OCI-LY1 (cell line): ENCODE measurements around the gene PSMD2.
A peak's percentile ranks its signal among the peaks of the same experiment; 100 is the strongest.

Experiments used
- H2AFZ ChIP-seq: fragments of 200-600 bp; sonication (generic), shearing (Covaris generic); 2 replicates; pipeline ENCODE4 v1.6.0; 2014; ENCODE audit warnings: antibody characterized with exemption, mild to moderate bottlenecking, low read length
- H3F3A ChIP-seq: fragments of 200-600 bp; sonication (generic), shearing (Covaris generic); 2 replicates; pipeline ENCODE4 v1.6.0; 2014; ENCODE audit warnings: mild to moderate bottlenecking, antibody characterized with exemption, low read length, moderate library complexity; ENCODE audit not compliant: insufficient read depth
- H3K27ac ChIP-seq: fragments of 200-600 bp; sonication (generic); 2 replicates; pipeline ENCODE4 v1.5.1; 2014; ENCODE audit warnings: low read length, mixed run types, mild to moderate bottlenecking, low read depth; ENCODE audit not compliant: poor library complexity, severe bottlenecking
- H3K27me3 ChIP-seq: fragments of 200-600 bp; sonication (generic); 2 replicates; pipeline ENCODE4 v1.6.0; 2014; ENCODE audit warnings: antibody characterized with exemption, mild to moderate bottlenecking, low read length, moderate library complexity; ENCODE audit not compliant: insufficient read depth
- H3K36me3 ChIP-seq: fragments of 200-600 bp; sonication (generic); 2 replicates; pipeline ENCODE4 v1.6.1; 2014; ENCODE audit warnings: mild to moderate bottlenecking, antibody characterized with exemption, low read length, moderate library complexity, mixed read lengths; ENCODE audit not compliant: insufficient read depth
- H3K4me1 ChIP-seq: fragments of 200-600 bp; sonication (generic); 2 replicates; pipeline ENCODE4 v1.5.1; 2014; ENCODE audit warnings: mild to moderate bottlenecking, low read length, moderate library complexity; ENCODE audit not compliant: insufficient read depth, severe bottlenecking
- H3K4me2 ChIP-seq: fragments of 200-600 bp; sonication (generic), shearing (Covaris generic); 2 replicates; pipeline ENCODE4 v1.6.1; 2014; ENCODE audit warnings: low read length
- H3K4me3 ChIP-seq: fragments of 200-600 bp; sonication (generic); 2 replicates; pipeline ENCODE4 v1.5.1; 2014; ENCODE audit warnings: low read length, low read depth, mild to moderate bottlenecking, mixed read lengths; ENCODE audit not compliant: poor library complexity, severe bottlenecking
- H3K79me2 ChIP-seq: fragments of 200-600 bp; shearing (Covaris generic); 2 replicates; pipeline ENCODE4 v1.6.1; 2016; ENCODE audit warnings: mixed run types, low read length, mixed read lengths; ENCODE audit not compliant: insufficient read depth
- H3K9ac ChIP-seq: fragments of 200-600 bp; sonication (generic), shearing (Covaris generic); 2 replicates; pipeline ENCODE4 v1.6.1; 2014; ENCODE audit warnings: mild to moderate bottlenecking, low read length, mixed read lengths
- H3K9me2 ChIP-seq: fragments of 200-600 bp; sonication (generic), shearing (Covaris generic); 2 replicates; pipeline ENCODE4 v1.6.1; 2014; ENCODE audit warnings: low read depth, mild to moderate bottlenecking, low read length, mixed read lengths
- H3K9me3 ChIP-seq: fragments of 200-600 bp; shearing (Covaris generic); 2 replicates; pipeline ENCODE4 v1.6.1; 2014; ENCODE audit warnings: low read length, mixed read lengths
- H4K20me1 ChIP-seq: fragments of 200-600 bp; sonication (generic), shearing (Covaris generic); 2 replicates; pipeline ENCODE4 v1.6.0; 2016; ENCODE audit warnings: mild to moderate bottlenecking, low read length; ENCODE audit not compliant: insufficient read depth
- CTCF ChIP-seq: fragments of 200-600 bp; sonication (generic), shearing (Covaris generic); IDR thresholded peaks from 2 replicates; pipeline ENCODE4 v1.5.1; 2017; ENCODE audit warnings: mild to moderate bottlenecking, antibody characterized with exemption, low read length, moderate library complexity, mixed read lengths
- EZH2 ChIP-seq: fragments of 200-600 bp; sonication (generic), shearing (Covaris generic); IDR thresholded peaks from 2 replicates; pipeline ENCODE4 v1.8.0; 2017; ENCODE audit warnings: borderline replicate concordance, mixed run types, mild to moderate bottlenecking, antibody characterized with exemption, low read length, moderate library complexity, mixed read lengths

PSMD2 gene

DNA sequence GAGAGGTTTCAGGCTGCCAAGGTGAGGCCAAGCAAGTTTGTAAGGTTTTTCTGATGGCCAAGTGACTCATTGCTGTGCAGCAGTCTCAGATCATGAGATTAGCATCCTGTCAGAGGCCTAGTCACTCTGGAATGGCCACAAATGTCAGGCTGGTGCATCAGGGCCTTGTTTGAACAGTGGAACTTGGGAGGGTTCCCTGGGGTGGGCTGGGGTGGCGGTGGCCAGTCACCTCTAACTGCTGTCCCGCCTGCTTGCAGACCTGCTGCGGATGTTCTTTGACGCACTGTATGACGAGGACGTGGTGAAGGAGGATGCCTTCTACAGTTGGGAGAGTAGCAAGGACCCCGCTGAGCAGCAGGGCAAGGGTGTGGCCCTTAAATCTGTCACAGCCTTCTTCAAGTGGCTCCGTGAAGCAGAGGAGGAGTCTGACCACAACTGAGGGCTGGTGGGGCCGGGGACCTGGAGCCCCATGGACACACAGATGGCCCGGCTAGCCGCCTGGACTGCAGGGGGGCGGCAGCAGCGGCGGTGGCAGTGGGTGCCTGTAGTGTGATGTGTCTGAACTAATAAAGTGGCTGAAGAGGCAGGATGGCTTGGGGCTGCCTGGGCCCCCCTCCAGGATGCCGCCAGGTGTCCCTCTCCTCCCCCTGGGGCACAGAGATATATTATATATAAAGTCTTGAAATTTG lies 35.6 kb downstream of the PSMD2 start:
- Histone ChIP-seq H3K79me2 (no peaks in the 10 kb centered on the region), H3F3A (peaks cover 19% of the 10 kb centered on the region; the same call in 1 of the 2 replicates), H3K4me3 (no peak overlapping the region), H3K4me2 (no peak overlapping the region), H3K4me1 (peaks cover 16% of the 10 kb centered on the region), H4K20me1 (no peaks in the 10 kb centered on the region), H3K36me3 (peaks cover 57% of the 10 kb centered on the region), H2AFZ (no peak overlapping the region), H3K9me2 (no peaks in the 10 kb centered on the region), H3K9me3 (no peaks in the 10 kb centered on the region), H3K9ac (no peak overlapping the region), H3K27ac (peak overlapping the region; percentile 57), H3K27me3 (no peaks in the 10 kb centered on the region)
- TF ChIP-seq EZH2 (no peak), CTCF (no peak)

- Histone ChIP-seq H3F3A (peaks cover 19% of the 10 kb centered on the region; the same call in 1 of the 2 replicates), H4K20me1 (no peaks in the 10 kb centered on the region), H3K27me3 (no peaks in the 10 kb centered on the region), H3K4me3 (peak overlapping the region; percentile 66), H3K27ac (peak overlapping the region; percentile 57), H3K9ac (peak overlapping the region; percentile 17; the same call in 1 of the 2 replicates), H3K4me1 (peaks cover 16% of the 10 kb centered on the region), H3K36me3 (peaks cover 50% of the 10 kb centered on the region), H3K79me2 (no peaks in the 10 kb centered on the region), H3K4me2 (peak overlapping the region; percentile 72), H2AFZ (no peak overlapping the region), H3K9me3 (no peaks in the 10 kb centered on the region), H3K9me2 (no peaks in the 10 kb centered on the region)
- no peak for TF ChIP-seq EZH2
- TF ChIP-seq CTCF, result no peak
These were observed 36.2 kb downstream of the PSMD2 start for GRCh38 chr3:184335291-184335660.

- peak overlapping the region; percentile 66 for H3K4me3 ChIP-seq
- H3K27ac ChIP-seq, result peak overlapping the region; percentile 57
- no peaks in the 10 kb centered on the region for H3K9me2 ChIP-seq
- no peak overlapping the region for H2AFZ ChIP-seq
- peaks cover 46% of the 10 kb centered on the region for H3K36me3 ChIP-seq
- H3K4me1 ChIP-seq, result peaks cover 16% of the 10 kb centered on the region
- H3K4me2 ChIP-seq, result peak overlapping the region; percentile 72
- H3K27me3 ChIP-seq, result no peaks in the 10 kb centered on the region
- no peak for TF ChIP-seq EZH2
- peak; percentile 5; the same call in 1 of the 2 replicates for TF ChIP-seq CTCF
- H3K9ac ChIP-seq, result peak overlapping the region; percentile 63
- H3F3A ChIP-seq, result peaks cover 19% of the 10 kb centered on the region; the same call in 1 of the 2 replicates
- no peaks in the 10 kb centered on the region for H4K20me1 ChIP-seq
- no peaks in the 10 kb centered on the region for H3K9me3 ChIP-seq
- no peaks in the 10 kb centered on the region for H3K79me2 ChIP-seq
These were observed 36.9 kb downstream of the PSMD2 start for GRCh38 chr3:184335661-184336546.
